ENCODE data around the gene RAB10. TPM values are rescaled to one million over a fixed set of nuclear protein-coding genes. Genes with fewer than 3 reads are reported as not detected.

Gene RAB10
- total RNA-seq, 2 experiments from 2014 or later: 13.5 to 13.8 TPM

- DNase-seq (no peak), ATAC-seq (ENCODE audit: poor library complexity) (no peak)
- Histone ChIP-seq H3K4me1 (ENCODE audit: insufficient read depth, low read length) (no peaks in the 10 kb centered on the region), H3K9me3 (ENCODE audit: control insufficient read depth in 1 of 2, insufficient read depth in 1 of 2, low read length in 2 of 2) (no peaks in the 10 kb centered on the region), H3K27ac (ENCODE audit: low read depth in 1 of 2, low read length in 2 of 2) (no peak overlapping the region), H3K4me3 (ENCODE audit: low read length) (no peak overlapping the region), H3K27me3 (ENCODE audit: control insufficient read depth in 1 of 2, insufficient read depth in 2 of 2, low read length in 2 of 2) (no peaks in the 10 kb centered on the region), H3K36me3 (ENCODE audit: insufficient read depth, low read length) (peaks cover 11% of the 10 kb centered on the region)
- ChIA-PET POLR2A (no interaction called here), CTCF (interaction anchor here (1.3 kb wide), 1 partner anchor 148 kb away, joined by 3 read pairs; no protein-coding TSS in a partner anchor)
- no peak overlapping the region for H3K27ac Mint-ChIP-seq
- no peak overlapping the region for H3K4me3 Mint-ChIP-seq
- H3K36me3 Mint-ChIP-seq (ENCODE audit: low read depth): peaks cover 29% of the 10 kb centered on the region
- H3K9me3 Mint-ChIP-seq: no peaks in the 10 kb centered on the region
- H3K4me1 Mint-ChIP-seq (ENCODE audit: low read depth): no peaks in the 10 kb centered on the region
- no peaks in the 10 kb centered on the region for H3K27me3 Mint-ChIP-seq
- intact Hi-C loops (cut with DNase I, micrococcal nuclease): loop anchor here (5.0 to 10.0 kb wide), 4 partner anchors 52 to 715 kb away; no protein-coding TSS in a partner anchor
- no peak for TF ChIP-seq CTCF (IDR thresholded peaks at IDR 0.05)
Observed at GRCh38 chr2:26139269-26140183, 105.6 kb downstream of the RAB10 start.

GRCh38 chr2:26141145-26141769, 107.4 kb downstream of the RAB10 start:
- intact Hi-C loops (cut with DNase I, micrococcal nuclease): loop anchor here (5.0 to 10.0 kb wide), 3 partner anchors 54 to 536 kb away; no protein-coding TSS in a partner anchor
- CTCF ChIA-PET: no interaction called here

More at GRCh38 chr2:26141145-26141769, 107.4 kb downstream of the RAB10 start:
- Mint-ChIP-seq H3K27me3 (no peaks in the 10 kb centered on the region), H3K9me3 (no peaks in the 10 kb centered on the region), H3K4me1 (ENCODE audit: low read depth) (no peaks in the 10 kb centered on the region), H3K4me3 (no peak overlapping the region), H3K27ac (no peak overlapping the region), H3K36me3 (ENCODE audit: low read depth) (peaks cover 13% of the 10 kb centered on the region)
- Histone ChIP-seq H3K36me3 (ENCODE audit: insufficient read depth, low read length) (no peaks in the 10 kb centered on the region), H3K4me1 (ENCODE audit: insufficient read depth, low read length) (no peaks in the 10 kb centered on the region), H3K4me3 (ENCODE audit: low read length) (no peak overlapping the region), H3K27me3 (ENCODE audit: control insufficient read depth in 1 of 2, insufficient read depth in 2 of 2, low read length in 2 of 2) (no peaks in the 10 kb centered on the region), H3K27ac (ENCODE audit: low read depth in 1 of 2, low read length in 2 of 2) (no peak overlapping the region), H3K9me3 (ENCODE audit: control insufficient read depth in 1 of 2, insufficient read depth in 1 of 2, low read length in 2 of 2) (no peaks in the 10 kb centered on the region)
- no peak for ATAC-seq (ENCODE audit: poor library complexity)
- POLR2A ChIA-PET: interaction anchor here (0.6 kb wide), 1 partner anchor 136 kb away, joined by 3 read pairs; no protein-coding TSS in a partner anchor
- TF ChIP-seq CTCF (IDR thresholded peaks at IDR 0.05): no peak
- DNase-seq: no peak
